Activated CD8-positive, alpha-beta memory T cell treated with anti-CD3 and anti-CD28 coated beads, Interleukin-2, amount 50 U/mL, for 24 hours (primary cell): ENCODE measurements around the gene SDK2.
"Not testable (repeated sequence)": the region's sequence is repeated elsewhere in the genome, so short reads cannot be mapped to it uniquely, and the experiment has no call there.

Experiments
- DNase-seq: peaks from one replicate; pipeline ENCODE4 v3.0.0-alpha.2; 2020; ENCODE audit errors: extremely low read depth

SDK2 gene

DNA sequence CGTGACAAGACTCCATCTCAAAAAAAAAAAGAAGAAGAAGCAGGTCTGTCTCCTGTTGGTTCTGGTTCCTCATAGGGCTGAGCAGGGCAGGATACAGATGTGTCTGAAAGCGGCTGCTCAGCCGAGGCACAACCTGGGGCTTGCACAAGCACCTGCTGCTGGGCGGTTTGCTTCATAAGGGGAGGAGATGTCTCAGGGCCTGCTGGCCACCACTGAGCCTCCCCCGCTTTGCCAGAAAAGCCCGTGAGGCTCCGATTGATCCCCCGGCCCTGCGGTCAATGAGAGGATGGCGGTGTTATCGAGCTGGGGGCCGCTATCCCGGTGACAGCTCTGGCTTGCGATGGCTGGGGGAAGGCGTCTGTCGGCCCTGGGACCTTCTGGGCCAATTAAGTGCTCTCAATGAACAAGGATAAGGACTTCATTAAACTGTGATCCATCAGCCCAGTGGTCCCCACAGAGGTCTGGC, 162.0 kb downstream of the SDK2 start:
- DNase-seq = no peak

DNA sequence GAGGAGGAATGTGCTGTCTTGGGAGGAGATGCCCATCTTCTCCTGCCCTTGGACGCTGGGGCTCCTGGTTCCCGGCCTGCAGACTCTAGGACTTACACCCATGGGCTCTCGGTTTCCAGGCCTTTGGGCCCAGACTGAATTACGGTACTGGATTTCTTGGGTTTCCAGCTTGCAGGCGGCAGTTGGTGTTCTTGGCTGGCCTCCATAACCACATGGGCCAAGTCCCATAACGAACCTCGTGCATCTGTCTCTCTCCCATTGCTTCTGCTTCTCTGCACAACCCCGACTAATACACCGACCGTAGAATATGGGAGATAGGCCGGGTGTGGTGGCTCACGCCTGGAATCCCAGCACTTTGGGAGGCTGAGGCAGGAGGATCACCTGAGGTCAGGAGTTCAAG, 162.6 kb downstream of the SDK2 start:
- DNase-seq = no peak

DNA sequence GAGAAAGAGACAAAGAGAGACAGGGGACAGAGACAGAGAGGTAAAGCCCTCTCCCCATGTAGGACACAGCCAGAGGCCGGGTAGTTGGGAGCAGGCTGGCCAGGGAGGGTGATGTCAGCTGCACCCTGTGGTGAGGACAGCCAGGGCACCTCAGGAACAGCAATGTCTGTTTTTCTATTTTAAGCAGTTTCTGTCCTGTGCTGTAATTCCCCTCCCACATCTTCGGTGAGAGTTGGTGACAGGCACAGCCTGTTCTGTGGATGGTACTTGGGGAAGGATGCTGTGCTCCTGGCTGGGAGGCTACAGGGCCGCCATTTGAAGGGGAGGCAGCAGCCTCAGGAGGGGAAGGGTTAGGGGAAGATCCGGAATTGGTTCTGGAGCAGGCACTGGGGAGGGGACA, 163.5 kb downstream of the SDK2 start:
- no peak for DNase-seq

DNA sequence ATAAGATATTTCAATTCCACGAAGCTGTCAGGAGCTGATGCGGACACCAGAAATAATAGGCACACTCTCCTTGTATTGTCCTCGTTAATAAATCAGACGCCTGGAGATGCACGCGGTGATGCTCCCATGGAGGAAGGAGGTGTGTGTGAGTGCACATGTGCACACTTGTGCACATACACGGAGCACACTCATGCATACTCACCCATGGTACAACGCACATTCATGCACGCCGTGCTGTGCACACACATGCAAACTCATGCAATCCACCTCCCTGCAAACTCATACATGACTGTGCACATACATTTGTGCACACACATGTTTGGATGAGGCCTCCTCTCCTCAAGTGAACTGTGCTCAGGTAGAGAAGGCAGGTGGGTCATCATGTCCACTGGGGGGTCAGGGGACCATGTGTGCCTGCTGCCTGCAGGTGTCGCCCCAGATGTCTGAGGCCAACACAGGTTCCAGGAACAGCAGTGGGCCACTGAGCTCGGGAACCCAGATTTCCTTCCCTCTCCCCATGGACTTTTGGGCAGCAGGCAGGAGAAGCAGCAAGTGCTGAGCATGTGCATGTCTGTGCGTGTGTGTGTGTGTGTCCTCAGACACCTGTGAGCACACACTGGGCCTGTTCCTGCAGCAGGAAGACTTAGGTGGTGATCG, 165.3 kb downstream of the SDK2 start:
- DNase-seq = no peak

DNA sequence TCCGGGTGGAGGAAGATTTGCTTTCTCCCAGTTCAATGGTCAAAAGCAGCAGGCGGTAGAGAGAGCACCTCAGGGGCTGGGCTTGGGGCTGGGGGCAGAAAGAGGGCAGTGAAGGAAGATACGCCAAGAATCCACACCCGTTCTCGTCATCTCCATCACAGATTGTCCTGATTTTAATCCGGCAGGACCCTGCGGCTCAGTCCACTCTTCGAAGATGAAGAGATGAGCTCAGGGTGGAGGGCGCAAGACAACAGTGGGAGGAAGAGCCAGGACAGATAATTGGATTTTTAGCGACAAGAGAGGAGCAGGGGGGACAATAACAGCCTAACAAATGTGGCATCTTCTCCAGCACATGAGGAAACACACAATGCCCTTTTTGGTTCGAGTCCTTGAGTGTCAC, 165.9 kb downstream of the SDK2 start:
- DNase-seq = no peak

- DNase-seq = no peak
Measured at GRCh38 chr17:73476890-73477350, 167.3 kb downstream of the SDK2 start.

GRCh38 chr17:73474370-73474988, 169.8 kb downstream of the SDK2 start:
- no peak for DNase-seq

DNA sequence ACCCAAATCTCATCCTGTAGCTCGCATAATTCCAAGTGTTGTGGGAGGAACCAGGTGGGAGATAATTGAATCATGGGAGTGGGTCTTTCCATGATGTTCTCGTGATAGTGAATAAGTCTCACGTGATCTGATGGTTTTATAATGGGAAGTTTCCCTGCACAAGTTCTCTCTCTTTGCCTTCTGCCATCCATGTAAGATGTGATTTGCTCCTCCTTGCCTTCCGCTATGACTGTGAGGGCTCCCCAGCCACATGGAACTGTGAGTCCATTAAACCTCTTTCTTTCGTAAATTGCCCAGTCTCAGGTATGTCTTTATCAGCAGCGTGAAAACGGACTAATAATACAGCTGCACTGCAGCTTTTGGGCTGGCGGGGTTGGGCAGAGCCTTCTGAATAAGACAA, 171.5 kb downstream of the SDK2 start:
- DNase-seq = not testable (repeated sequence)

GRCh38 chr17:73471924-73472323, 172.3 kb downstream of the SDK2 start:
- DNase-seq = no peak

GRCh38 chr17:73470316-73470826, 173.9 kb downstream of the SDK2 start:
- DNase-seq = no peak

- no peak for DNase-seq
Measured at GRCh38 chr17:73469311-73469710, 174.9 kb downstream of the SDK2 start.

DNA sequence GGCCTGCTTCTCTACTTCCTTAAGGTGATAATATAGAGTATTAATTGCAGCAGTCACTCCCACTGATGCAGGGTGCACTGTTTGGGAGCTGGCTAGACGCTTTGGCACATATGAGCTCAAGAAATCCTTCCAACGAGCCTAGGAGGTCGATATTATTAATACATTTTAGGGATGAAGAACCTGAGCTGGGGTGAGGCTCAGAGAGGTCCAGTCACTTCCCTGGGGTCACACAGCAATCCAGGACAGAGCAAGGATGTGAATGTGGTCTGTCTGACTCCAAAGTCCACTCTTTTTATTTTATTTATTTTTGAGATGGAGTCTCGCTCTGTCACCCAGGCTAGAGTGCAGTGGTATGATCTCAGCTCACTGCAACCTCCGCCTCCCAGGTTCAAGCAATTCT, 176.0 kb downstream of the SDK2 start:
- no peak for DNase-seq

DNA sequence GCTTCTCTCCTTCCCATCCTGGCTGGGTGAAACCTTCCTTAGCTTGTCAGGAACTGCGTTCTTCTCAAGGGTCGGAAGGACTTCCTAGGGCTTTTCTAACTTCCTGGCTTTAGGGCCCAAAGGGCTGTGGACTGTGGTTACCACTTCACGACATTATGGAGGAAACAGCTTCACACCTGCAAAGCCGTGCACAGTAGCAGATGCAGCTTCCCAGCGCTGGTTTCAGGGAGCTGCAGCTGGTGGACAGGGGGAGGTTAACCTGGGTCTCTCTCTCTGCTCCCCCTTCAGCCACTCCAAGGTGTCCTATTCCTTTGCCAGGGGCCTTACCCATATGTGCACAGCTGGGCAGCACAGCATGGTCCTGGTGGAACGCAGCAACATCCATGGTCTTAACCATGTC, 176.6 kb downstream of the SDK2 start:
- no peak for DNase-seq

DNA sequence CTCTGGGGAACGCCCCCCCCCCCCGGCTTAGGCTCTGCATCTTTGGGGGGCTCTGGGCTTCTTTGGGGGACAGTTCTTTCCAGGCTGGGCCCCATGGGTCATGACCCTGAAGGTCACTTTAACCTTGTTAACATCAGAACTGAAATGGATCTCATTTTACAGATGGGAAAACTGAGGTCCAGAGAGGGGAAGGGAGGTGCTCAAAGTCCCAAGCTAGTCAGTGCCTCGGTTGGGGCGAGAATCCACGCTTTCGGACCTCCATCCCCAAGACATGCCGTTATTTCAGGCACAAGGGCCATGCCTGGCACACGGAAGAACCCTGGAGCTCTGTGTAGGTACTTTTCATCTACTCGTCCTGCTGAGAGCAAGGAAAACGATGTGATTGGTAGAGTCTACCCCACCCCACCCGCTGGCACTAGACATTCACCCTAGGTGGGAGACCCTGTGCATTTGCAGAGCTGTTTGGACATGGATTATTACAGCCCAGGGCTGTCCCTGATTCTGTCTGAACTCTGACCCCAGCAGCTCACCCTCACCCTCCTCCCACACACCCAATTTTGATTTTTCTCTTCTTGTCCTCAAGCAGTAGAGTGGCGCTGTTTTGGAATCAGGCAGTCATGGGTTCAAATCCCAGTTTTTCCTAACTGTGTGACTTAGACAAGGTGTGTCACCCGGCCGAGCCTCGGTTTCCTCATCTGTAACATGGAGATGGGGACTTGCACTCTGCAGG, 177.4 kb downstream of the SDK2 start:
- DNase-seq = no peak

GRCh38 chr17:73465953-73466230, 178.4 kb downstream of the SDK2 start:
- DNase-seq = no peak

GRCh38 chr17:73465130-73465952, 178.9 kb downstream of the SDK2 start:
- no peak for DNase-seq

DNA sequence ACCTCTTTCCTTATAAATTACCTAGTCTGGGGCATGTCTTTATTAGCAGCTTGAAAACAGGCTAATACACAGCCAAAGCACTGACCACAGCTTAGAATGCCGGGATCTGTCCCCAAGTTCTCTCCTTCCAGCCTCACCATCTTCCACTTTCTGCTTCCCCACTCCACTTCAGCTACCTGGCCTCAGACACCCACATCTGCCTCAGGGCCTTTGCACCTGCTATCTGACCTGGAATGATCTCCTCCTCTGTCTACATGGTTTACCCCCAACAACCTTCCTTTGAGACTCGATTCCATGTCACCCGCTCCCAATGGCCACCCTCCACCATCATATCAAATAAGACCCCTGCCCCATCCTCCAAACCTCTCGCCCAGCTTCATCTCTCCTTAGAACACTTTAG, 179.8 kb downstream of the SDK2 start:
- DNase-seq = no peak

DNA sequence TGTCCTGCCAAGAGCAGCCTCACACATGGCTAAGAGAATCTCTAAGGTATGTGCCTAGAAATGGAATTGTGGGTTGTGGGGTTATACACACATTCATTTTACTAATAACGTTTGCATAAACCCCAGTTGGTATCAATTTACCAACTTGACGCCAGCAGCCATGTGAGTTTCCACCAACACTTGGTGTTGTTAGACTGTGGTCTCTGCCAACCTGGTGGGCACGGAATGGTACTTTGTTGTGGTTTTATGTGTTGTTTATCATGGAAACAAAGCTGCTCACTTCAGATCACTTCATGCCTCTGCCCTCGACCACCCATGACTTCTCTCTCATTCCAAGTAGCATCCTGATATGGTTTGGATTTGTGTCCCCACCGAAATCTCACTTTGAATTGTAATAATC, 180.4 kb downstream of the SDK2 start:
- DNase-seq = no peak

GRCh38 chr17:73462823-73463222, 181.4 kb downstream of the SDK2 start:
- no peak for DNase-seq

DNA sequence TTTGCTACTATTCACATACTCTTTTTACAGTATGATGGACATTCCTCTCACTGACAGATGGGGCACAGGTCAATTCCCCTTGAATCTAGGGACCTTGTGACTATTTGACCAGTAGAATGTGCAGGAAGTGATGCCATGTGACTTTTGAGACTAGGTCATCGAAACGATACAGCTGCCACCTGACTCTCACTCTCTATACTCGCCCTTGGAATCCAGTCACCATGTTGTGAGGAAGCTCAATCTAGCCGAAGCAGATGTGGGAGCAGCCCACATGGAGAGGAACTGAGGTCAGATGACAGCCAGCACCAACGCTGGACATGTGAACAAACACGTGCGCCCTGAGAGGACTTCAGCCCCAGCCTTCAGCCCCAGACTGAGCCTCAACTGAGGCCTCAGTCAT, 184.3 kb downstream of the SDK2 start:
- no peak for DNase-seq

DNA sequence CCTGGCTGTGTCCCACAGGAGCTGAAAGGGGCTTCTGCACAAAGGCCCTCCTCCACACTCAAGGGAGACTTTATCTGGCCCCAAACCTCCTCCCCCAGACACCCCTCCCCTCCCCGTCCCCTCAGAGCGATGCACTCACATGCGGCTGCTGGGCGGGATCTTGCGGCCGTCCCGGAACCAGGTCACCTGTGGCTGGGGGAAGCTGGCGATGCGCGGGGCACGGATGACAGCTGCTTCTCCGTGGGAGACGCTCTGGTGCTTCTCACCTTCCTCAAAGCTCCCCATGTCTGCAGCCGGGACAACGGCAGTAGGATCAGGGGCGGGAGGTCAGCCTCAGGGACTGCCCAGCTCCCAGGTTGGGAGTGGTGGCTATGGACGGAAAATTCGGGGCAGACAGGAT, 188.5 kb downstream of the SDK2 start:
- DNase-seq = no peak

DNA sequence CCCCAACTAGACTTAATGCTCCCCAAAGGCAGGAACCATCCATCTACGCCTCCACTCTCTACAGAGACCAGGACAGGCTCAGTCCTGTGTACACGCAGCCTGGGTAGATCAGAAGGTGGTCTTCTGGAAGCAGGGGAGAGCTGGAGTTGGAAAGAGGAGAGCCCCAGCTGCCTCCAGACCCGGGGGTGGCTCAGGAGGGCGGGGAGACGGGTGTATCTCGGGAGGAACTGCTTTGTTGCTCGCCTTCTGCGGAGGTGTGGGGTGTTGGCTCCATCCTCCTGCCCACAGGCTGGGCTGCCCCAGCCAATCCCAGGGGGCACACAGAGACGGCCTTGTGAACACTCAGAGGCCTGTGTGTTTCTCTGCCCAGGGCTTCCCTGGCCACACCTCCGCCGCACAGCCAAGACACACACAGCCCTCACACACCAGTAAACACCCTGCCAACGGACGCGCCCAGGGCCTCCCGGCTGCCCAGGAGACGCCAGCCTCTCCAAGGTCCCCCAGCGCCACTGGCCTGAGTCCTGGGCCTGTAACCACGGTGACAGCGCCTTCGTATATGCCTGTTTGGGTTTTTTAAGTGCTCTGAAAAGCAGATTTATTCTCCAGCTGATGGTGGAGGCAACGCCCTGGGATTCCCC, 189.1 kb downstream of the SDK2 start:
- DNase-seq = no peak
